ENCODE data around the gene SPNS2.

Gene SPNS2

DNA sequence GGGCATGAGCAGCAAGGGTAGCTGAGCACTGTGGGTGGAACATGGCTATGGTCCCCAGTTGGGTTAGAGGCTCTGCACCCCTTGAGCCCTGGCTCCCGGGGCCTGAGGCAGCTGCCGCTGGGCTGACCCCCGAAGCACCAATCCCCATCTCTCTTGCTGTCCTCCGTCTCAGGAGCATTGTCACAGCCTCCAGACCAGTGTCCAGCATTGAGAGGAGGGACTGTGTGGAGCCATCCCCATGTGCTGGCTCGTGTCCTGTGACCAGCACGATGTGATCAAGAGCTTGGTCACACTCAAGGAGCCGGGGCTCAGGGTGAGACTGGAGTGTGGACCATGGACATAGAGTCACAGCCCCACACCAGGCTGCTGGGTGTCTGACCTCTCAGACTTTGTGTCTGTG is 88.5 kb downstream of the SPNS2 start:
- no peak for DNase-seq (ENCODE audit: low read depth in 3 of 3)

DNA sequence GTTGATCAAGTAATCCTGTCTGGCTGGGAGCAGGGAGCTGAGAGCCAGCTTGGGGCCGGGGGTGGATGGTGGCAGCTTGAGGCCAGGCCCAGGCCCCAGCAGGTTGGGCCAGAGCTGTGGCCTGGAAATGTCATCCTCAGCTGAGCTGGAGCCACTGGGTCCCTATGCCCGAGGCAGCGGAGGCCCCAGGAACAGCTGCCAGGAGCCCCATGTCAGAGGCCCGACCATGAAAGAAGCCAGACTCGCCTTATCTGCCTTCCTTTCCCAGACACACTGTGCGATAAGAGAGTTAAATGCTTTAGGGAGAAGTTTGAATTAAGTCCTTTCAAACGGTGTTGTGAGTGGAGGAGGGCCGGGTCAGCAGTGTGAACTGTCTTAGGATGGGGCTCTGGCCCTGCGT is 89.1 kb downstream of the SPNS2 start:
- no peak for DNase-seq (ENCODE audit: low read depth in 3 of 3)

DNA sequence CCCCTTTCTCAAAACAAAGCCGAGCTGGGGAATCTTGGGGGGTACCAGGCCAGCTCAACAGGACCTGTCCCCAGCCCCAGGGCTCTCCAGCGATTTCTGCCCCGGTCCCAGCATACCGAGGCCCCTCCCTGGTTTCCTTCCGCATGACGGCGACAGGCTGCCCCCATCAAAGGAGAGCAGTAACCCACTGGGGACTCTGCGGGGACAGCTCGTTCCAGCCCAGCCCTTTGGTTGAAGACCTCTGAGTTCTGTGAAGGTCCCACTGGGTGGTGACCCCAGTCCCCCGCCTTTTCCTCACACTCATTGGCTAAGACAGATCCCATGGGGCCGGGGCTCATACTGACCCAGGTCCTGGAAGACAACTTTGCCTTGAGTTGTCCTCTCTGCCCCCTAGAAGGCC is 89.7 kb downstream of the SPNS2 start:
- DNase-seq (ENCODE audit: low read depth in 3 of 3) = no peak
